H9 (cell line): ENCODE measurements around the gene CAV3. TPM values are rescaled to one million over a fixed set of nuclear protein-coding genes. Genes with fewer than 3 reads are reported as not detected.

ENCODE experiments used
- DNase-seq: peaks from one replicate; pipeline ENCODE4 v3.0.0-alpha.2; 2017
- H2AFZ ChIP-seq: one replicate; pipeline ENCODE4 v1.6.1; 2013; ENCODE audit warnings: mild to moderate bottlenecking, low read length, control low read depth, moderate library complexity
- H2AK5ac ChIP-seq: 2 replicates; pipeline ENCODE4 v1.6.1; 2013; ENCODE audit warnings: low read length, control low read depth, mixed read lengths; ENCODE audit not compliant: insufficient read length
- H2BK120ac ChIP-seq: one replicate; pipeline ENCODE4 v1.6.1; 2013; ENCODE audit warnings: low read depth, mild to moderate bottlenecking, low read length, control low read depth, inconsistent platforms; ENCODE audit not compliant: poor library complexity, severe bottlenecking
- H2BK12ac ChIP-seq: 2 replicates; pipeline ENCODE4 v1.6.1; 2013; ENCODE audit warnings: low read length, control low read depth, mixed read lengths, low read depth; ENCODE audit not compliant: insufficient read length
- H2BK15ac ChIP-seq: 2 replicates; pipeline ENCODE4 v1.6.1; 2013; ENCODE audit warnings: low read depth, low read length, control low read depth
- H2BK20ac ChIP-seq: one replicate; pipeline ENCODE4 v1.6.1; 2013; ENCODE audit warnings: low read depth, mild to moderate bottlenecking, low read length, control low read depth, inconsistent platforms; ENCODE audit not compliant: poor library complexity, severe bottlenecking
- H2BK5ac ChIP-seq: 2 replicates; pipeline ENCODE4 v1.6.1; 2013; ENCODE audit warnings: low read length, control low read depth, mixed read lengths; ENCODE audit not compliant: insufficient read length
- H3K14ac ChIP-seq: 2 replicates; pipeline ENCODE4 v1.6.1; 2013; ENCODE audit warnings: low read length, control low read depth; ENCODE audit not compliant: insufficient read depth
- H3K18ac ChIP-seq: 2 replicates; pipeline ENCODE4 v1.6.1; 2013; ENCODE audit warnings: low read depth, mild to moderate bottlenecking, mixed read lengths, low read length, control low read depth; ENCODE audit not compliant: insufficient read length
- H3K23ac ChIP-seq: 2 replicates; pipeline ENCODE4 v1.6.1; 2013; ENCODE audit warnings: low read length, control low read depth, mixed read lengths, low read depth; ENCODE audit not compliant: insufficient read length
- H3K23me2 ChIP-seq: 2 replicates; pipeline ENCODE4 v1.6.1; 2013; ENCODE audit warnings: low read depth, mild to moderate bottlenecking, mixed read lengths, low read length, control low read depth; ENCODE audit not compliant: insufficient read length, poor library complexity, severe bottlenecking
- H3K27ac ChIP-seq: 2 replicates; pipeline ENCODE4 v1.5.1; 2013; ENCODE audit warnings: low read length, control low read depth, mixed read lengths, low read depth; ENCODE audit not compliant: insufficient read length
- H3K27me3 ChIP-seq: 2 replicates; pipeline ENCODE4 v1.6.1; 2013; ENCODE audit warnings: low read length, control low read depth, inconsistent platforms; ENCODE audit not compliant: insufficient read depth
- H3K4ac ChIP-seq: 2 replicates; pipeline ENCODE4 v1.6.1; 2013; ENCODE audit warnings: low read depth, mild to moderate bottlenecking, control low read depth, inconsistent platforms, low read length, moderate library complexity
- H3K4me1 ChIP-seq: 2 replicates; pipeline ENCODE4 v1.6.1; 2013; ENCODE audit warnings: low read length, control low read depth, inconsistent platforms; ENCODE audit not compliant: insufficient read depth
- H3K4me2 ChIP-seq: 2 replicates; pipeline ENCODE4 v1.6.1; 2013; ENCODE audit warnings: low read length, control low read depth, mixed read lengths; ENCODE audit not compliant: insufficient read length, insufficient read depth
- H3K56ac ChIP-seq: 2 replicates; pipeline ENCODE4 v1.6.1; 2013; ENCODE audit warnings: low read depth, mild to moderate bottlenecking, mixed read lengths, low read length, control low read depth; ENCODE audit not compliant: insufficient read length
- H3K79me1 ChIP-seq: 2 replicates; pipeline ENCODE4 v1.6.1; 2013; ENCODE audit warnings: low read depth, mild to moderate bottlenecking, moderate library complexity, low read length, control low read depth, inconsistent platforms; ENCODE audit not compliant: insufficient read depth, poor library complexity, severe bottlenecking
- H3K79me2 ChIP-seq: 2 replicates; pipeline ENCODE4 v1.6.1; 2013; ENCODE audit warnings: low read length, control low read depth, inconsistent platforms; ENCODE audit not compliant: insufficient read depth
- H3K9ac ChIP-seq: 2 replicates; pipeline ENCODE4 v1.6.1; 2013; ENCODE audit warnings: low read length, control low read depth, mixed read lengths; ENCODE audit not compliant: insufficient read length; ENCODE audit errors: extremely low read depth
- H3K9me3 ChIP-seq: one replicate; pipeline ENCODE4 v1.6.1; 2013; ENCODE audit warnings: low read depth, low read length, inconsistent platforms; ENCODE audit not compliant: control insufficient read depth
- H3T11ph ChIP-seq: one replicate; pipeline ENCODE4 v1.6.1; 2013; ENCODE audit warnings: mild to moderate bottlenecking, low read length, control low read depth, inconsistent platforms
- H4K20me1 ChIP-seq: one replicate; pipeline ENCODE4 v1.6.1; 2013; ENCODE audit not compliant: control insufficient read depth, insufficient read length, insufficient read depth
- H4K5ac ChIP-seq: 2 replicates; pipeline ENCODE4 v1.6.1; 2013; ENCODE audit warnings: low read depth, mild to moderate bottlenecking, mixed read lengths, low read length, control low read depth; ENCODE audit not compliant: insufficient read length
- H4K8ac ChIP-seq: replicated peaks from 2 replicates; pipeline ENCODE4 v1.6.1; 2013; ENCODE audit warnings: low read length, control low read depth, mixed read lengths, low read depth; ENCODE audit not compliant: insufficient read length
- H4K91ac ChIP-seq: 2 replicates; pipeline ENCODE4 v1.6.1; 2013; ENCODE audit warnings: low read depth, mild to moderate bottlenecking, moderate library complexity, mixed read lengths, low read length, control low read depth; ENCODE audit not compliant: insufficient read length
- H3K27ac Mint-ChIP-seq, 3 experiments: 2 replicates in 2 of 3; 3 replicates in 1 of 3; pipeline ENCODE4 v1.8.0; 2020 to 2021; ENCODE audit warnings: mixed read lengths in 3 of 3, mild to moderate bottlenecking in 1 of 3, moderate library complexity in 1 of 3
- H3K27me3 Mint-ChIP-seq: 2 replicates; pipeline ENCODE4 v1.8.0; 2021; ENCODE audit warnings: low read depth, mild to moderate bottlenecking, moderate library complexity, mixed read lengths
- H3K36me3 Mint-ChIP-seq, 3 experiments: 2 replicates in 2 of 3; 3 replicates in 1 of 3; pipeline ENCODE4 v1.8.0; 2020 to 2021; ENCODE audit warnings: low read depth in 3 of 3, mixed read lengths in 3 of 3; ENCODE audit not compliant: insufficient read depth in 1 of 3
- H3K4me1 Mint-ChIP-seq, 2 experiments: 2 replicates each; pipeline ENCODE4 v1.8.0; 2020; ENCODE audit warnings: mixed read lengths in 2 of 2
- H3K4me3 Mint-ChIP-seq, 2 experiments: 2 replicates in 1 of 2; 3 replicates in 1 of 2; pipeline ENCODE4 v1.8.0; 2020 to 2021; ENCODE audit warnings: mild to moderate bottlenecking in 2 of 2, mixed read lengths in 2 of 2, moderate library complexity in 1 of 2
- H3K9me3 Mint-ChIP-seq, 2 experiments: 2 replicates in 1 of 2; 3 replicates in 1 of 2; pipeline ENCODE4 v1.8.0; 2020; ENCODE audit warnings: mild to moderate bottlenecking in 2 of 2, mixed read lengths in 2 of 2, moderate library complexity in 1 of 2
- WGBS: extraction: QIAGEN DNeasy Blood & Tissue Kit; methylation state at CpG from one replicate; pipeline ENCODE4 v1.1.7; 2013; ENCODE audit warnings: missing lambda C conversion rate, low lambda C conversion rate, mixed read lengths; ENCODE audit not compliant: insufficient read length; ENCODE audit errors: extremely low coverage; 5-methylcytosine and 5-hydroxymethylcytosine counted together
- total RNA-seq: library from RNA; stranded (reverse); gene quantifications from 2 replicates; pipeline ENCODE4 v1.2.1, GENCODE V29; 2021
- TF ChIP-seq, protein P1 (sequence below): fragments of 200-600 bp; sonication (generic); conservative IDR thresholded peaks from 3 replicates; pipeline ENCODE4 v1.8.0; 2021; ENCODE audit warnings: antibody characterized with exemption, mild to moderate bottlenecking

The CAV3 gene
- total RNA-seq, 1 experiment from 2014 or later, result not detected

DNA sequence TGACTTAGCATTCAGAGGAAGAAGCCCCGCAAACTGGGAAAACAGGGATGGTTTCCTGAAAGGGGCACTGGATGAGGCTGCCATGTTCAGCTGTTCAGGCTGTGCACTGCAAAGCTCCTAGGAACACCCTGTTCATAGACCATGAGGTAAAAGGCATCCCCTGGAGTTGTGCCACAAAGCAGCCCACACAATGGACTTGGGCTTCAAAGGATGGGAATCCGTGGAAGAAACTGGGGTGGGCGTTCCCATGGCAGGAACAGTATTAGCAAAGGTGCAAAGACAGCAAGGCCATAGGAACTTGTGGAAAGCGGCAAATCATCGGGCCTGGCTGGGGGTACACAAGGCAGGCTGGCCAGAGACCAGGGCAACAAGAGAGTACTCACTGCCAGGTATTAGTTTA is 26.9 kb downstream of the CAV3 start:
- no peak overlapping the region for H2BK120ac ChIP-seq
- H3K27me3 ChIP-seq, result no peaks in the 10 kb centered on the region; the same call in 1 of the 2 replicates
- Mint-ChIP-seq H3K4me3 (no peak overlapping the region), H3K9me3 (no peaks in the 10 kb centered on the region; a peak in 1 of 5 replicates), H3K36me3 (no peaks in the 10 kb centered on the region), H3K27me3 (peaks cover 53% of the 10 kb centered on the region), H3K4me1 (peaks cover 3% of the 10 kb centered on the region in 2 experiments; a peak in 2 of 4 replicates), H3K27ac (no peak overlapping the region; a peak in 1 of 7 replicates)
- no peaks in the 10 kb centered on the region for H3K9me3 ChIP-seq
- H3K56ac ChIP-seq, result no peak overlapping the region
- no peak for DNase-seq
- H3K4me2 ChIP-seq, result no peak overlapping the region
- H4K5ac ChIP-seq, result no peak overlapping the region
- no peaks in the 10 kb centered on the region for H3K79me1 ChIP-seq
- H3K14ac ChIP-seq, result no peak overlapping the region
- H2AK5ac ChIP-seq, result no peak overlapping the region
- no peaks in the 10 kb centered on the region for H3K4me1 ChIP-seq
- no peak overlapping the region for H3K4ac ChIP-seq
- no peak overlapping the region for H3T11ph ChIP-seq
- no peaks in the 10 kb centered on the region for H4K20me1 ChIP-seq
- no peaks in the 10 kb centered on the region for H3K79me2 ChIP-seq
- H2BK15ac ChIP-seq, result no peak overlapping the region
- H3K27ac ChIP-seq, result no peak overlapping the region
- no peak overlapping the region for H4K8ac ChIP-seq
- H3K23me2 ChIP-seq, result no peaks in the 10 kb centered on the region
- no peak overlapping the region for H2BK20ac ChIP-seq
- WGBS, result no CpG with 5 or more reads among the region's 5 CpGs
- TF ChIP-seq, protein P1, sequence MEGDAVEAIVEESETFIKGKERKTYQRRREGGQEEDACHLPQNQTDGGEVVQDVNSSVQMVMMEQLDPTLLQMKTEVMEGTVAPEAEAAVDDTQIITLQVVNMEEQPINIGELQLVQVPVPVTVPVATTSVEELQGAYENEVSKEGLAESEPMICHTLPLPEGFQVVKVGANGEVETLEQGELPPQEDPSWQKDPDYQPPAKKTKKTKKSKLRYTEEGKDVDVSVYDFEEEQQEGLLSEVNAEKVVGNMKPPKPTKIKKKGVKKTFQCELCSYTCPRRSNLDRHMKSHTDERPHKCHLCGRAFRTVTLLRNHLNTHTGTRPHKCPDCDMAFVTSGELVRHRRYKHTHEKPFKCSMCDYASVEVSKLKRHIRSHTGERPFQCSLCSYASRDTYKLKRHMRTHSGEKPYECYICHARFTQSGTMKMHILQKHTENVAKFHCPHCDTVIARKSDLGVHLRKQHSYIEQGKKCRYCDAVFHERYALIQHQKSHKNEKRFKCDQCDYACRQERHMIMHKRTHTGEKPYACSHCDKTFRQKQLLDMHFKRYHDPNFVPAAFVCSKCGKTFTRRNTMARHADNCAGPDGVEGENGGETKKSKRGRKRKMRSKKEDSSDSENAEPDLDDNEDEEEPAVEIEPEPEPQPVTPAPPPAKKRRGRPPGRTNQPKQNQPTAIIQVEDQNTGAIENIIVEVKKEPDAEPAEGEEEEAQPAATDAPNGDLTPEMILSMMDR, result no peak
- no peak overlapping the region for H2AFZ ChIP-seq
- H4K91ac ChIP-seq, result no peak overlapping the region
- H3K9ac ChIP-seq, result no peak overlapping the region
- no peak overlapping the region for H2BK12ac ChIP-seq
- H3K18ac ChIP-seq, result no peak overlapping the region
- no peak overlapping the region for H2BK5ac ChIP-seq
- H3K23ac ChIP-seq, result no peak overlapping the region
